GM19043 (cell line): ENCODE measurements around the gene MTMR8.
"Not testable (repeated sequence)": the region's sequence is repeated elsewhere in the genome, so short reads cannot be mapped to it uniquely, and the experiment has no call there.

Experiments
- ATAC-seq: cut with Tn5 transposase; IDR thresholded peaks from one replicate; pipeline ENCODE4 v1.9.1; 2021; ENCODE audit warnings: low read depth; ENCODE audit not compliant: unreplicated experiment

The MTMR8 gene

DNA sequence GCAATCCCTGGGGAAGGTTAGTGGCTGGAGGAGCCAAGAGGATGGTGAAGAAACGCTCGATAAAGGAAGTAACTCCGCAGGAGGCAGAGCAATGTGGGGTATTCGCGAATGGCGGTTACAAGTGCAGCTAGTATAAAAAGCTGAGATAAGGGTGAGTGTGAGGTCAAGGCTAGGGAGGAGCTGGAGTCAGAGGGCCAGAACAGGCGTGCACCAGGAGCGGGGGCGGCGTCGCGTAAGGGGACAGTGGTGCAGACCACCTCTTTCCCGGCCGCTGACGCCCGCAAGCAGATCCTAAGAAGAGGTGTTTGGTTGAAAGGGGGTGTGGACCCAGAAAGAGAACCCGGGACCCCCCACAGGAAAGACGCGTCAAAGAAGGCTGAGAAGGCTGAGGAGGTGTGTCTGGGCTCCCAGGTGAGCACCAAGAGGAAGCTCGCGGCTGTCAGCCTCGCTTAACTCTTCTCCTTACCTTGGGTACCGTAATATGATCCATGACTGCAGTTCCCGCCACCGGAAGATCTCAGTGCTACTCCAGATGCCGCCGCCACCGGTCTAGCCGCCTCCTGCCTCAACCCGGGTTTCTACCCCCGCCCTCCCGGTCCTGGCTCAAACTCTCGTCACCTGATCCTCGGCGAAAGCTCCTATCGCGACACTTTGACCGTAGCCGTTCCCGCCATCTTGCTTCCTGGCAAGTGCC is at the start of gene MTMR8:
TSS of gene MTMR8 (minus strand) at position 579 of the 694 bp plus-strand sequence. CDS start at position 490, 89 bp downstream.
- peak; percentile 98 for ATAC-seq

DNA sequence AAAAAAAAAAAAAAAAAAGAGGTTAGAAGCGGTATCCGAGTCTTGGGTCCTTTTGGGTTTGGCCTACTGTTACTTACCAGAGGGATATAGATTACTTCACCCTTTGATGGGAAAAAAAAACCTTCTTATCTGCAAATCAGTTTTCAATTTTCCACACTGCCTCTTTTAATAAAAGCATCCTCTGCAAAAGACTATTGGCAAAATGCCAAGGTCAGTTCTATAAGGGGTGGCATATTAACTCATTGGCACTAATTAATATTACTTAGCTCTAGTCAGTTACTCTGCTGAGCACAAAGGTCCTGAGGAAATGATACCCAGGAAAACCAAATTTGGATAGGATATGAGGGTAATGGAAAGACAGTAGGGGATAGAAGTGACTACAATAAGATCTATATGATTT is 44.3 kb upstream of the MTMR8 start:
- ATAC-seq: no peak

DNA sequence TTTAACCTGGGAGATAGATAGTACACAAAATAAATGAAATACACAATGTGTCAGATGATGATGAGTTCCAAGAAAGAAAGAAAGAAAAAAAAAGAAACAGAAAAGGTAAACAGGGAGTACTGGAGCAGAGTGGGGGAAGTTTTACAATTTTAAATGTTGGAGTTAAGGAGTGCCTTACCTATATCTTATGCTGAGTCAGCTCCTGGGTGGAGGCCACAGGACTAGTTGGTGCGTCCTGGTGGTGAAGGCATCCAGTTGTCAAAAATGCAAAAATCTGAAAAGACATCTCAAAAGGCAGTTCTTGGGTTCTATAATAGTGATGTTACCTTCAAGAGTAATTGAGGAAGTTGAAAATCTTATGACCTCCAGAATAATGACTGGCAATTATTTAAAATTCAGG is 42.4 kb upstream of the MTMR8 start:
- ATAC-seq: no peak

DNA sequence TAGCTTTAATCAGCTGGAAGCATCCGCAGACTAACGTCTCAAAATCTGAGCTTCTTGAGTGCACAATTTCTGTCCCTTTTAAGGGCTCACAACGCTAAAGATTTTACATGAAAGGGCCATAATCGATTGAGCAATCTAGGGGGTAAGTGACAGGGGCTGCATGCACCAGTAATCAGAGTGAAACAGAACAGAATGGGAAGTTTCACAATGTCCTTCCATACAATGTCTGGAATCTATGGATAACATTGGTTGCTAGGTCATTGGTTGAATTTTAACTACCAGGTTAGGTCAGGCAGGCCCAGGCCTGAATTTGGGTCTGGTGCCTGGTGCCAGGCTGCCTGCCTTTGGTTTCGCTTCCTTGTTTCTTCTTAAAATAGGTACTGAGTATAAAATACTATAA is 42.0 kb upstream of the MTMR8 start:
- ATAC-seq: no peak

DNA sequence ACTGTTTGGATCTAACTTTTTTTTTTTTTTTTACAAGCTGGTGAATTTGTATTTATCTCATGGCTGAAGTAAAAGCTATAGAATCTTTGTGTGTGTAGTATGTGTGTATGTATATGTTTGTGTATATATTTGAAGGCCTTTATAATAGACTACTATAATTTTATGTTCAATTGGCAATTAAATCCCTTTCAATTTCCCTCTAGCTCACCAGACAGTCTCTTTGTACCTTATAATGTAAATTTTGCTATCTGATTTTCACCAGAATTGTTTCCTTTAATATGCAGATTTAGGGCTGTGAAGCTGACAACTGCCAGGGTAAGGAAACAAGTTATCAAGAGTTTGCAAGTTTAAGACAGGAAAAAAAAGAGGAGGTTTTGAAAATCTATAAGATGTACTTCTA is 33.1 kb upstream of the MTMR8 start:
- no peak for ATAC-seq

DNA sequence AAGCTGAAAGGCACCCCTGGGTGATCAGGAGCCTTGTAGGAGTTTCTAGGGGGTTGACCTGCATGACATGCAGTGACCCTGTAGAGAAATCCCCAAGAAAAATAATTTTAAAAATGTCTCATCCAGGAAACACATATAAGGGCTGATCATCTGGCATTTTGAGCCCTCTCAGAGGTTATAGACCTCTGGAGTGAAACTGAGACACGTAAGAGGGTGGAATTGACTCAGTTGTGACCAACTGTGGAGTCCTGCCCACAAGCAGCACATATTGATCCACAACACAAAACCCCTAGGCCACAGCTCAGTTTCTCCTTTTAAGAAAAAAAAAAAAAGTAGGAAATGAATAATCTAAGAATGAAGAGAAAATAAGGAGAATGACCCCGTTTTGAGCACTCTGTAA is 32.5 kb upstream of the MTMR8 start:
- peak; percentile 80 for ATAC-seq

DNA sequence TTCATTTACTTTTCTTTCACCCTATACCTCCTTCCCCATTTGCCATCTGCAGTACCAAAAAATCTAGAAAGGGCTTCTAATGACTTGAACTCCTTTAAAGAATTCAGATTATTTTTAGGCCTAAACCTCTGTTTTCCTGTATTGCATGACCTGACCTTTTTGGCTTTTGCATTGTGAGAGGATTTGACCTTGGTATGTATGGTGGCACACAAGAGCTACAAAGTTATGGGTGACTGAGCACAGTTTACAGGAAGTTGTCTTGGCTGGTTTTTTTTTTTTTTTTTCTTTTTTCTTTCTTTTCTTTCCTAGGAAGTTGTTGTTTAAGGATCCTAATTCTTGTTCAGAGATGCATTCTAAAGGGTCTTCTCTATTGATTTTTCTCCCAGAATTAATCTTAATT is 32.0 kb upstream of the MTMR8 start:
- ATAC-seq: peak; percentile 51

DNA sequence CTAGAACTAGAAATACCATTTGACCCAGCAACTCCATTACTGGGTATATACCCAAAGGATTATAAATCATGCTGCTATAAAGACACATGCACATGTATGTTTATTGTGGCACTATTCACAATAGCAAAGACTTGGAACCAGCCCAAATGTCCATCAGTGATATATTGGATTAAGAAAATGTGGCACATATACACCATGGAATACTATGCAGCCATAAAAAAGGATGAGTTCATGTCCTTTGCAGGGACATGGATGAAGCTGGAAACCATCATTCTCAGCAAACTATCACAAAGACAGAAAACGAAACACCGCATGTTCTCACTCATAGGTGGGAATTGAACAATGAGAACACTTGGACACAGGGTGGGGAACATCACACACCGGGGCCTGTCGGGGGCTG is 14.5 kb upstream of the MTMR8 start:
- not testable (repeated sequence) for ATAC-seq

DNA sequence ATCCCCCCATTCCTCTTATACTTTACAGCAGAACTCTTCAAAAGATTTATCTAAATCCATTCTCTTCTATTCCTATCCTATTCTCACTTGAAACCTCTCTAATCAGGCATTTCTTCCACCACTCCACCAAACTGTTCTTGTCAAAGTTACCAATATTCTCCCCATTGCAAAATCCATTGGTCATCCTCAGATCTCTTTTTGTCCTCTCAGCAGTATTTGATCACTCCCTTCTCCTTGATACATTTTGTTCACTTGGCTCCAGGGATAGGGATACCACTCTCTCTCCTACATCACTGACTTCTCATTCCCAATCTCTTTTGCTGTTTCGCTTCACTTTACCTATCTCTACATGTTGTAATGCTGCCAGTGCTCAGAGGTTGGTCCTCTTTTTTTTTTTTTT is 2.8 kb upstream of the MTMR8 start:
- no peak for ATAC-seq

DNA sequence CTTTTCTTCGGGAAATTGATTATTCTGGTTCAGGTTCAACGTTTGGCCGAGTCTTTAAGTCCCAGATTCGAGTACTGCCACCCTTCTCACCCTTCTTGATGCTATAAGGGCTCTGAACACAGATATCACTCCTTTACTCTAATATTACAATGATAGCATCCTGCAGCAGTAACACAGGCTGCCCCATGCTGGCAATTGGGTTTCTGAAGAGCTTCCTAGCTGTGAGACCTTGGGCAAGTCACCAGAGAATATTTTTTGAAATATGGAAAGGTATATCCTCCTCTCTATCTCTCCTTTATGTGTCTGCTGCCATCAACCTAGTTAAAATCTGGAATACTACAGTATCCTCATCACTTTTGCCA is 297 bp upstream of the MTMR8 start:
- ATAC-seq: peak; percentile 21

DNA sequence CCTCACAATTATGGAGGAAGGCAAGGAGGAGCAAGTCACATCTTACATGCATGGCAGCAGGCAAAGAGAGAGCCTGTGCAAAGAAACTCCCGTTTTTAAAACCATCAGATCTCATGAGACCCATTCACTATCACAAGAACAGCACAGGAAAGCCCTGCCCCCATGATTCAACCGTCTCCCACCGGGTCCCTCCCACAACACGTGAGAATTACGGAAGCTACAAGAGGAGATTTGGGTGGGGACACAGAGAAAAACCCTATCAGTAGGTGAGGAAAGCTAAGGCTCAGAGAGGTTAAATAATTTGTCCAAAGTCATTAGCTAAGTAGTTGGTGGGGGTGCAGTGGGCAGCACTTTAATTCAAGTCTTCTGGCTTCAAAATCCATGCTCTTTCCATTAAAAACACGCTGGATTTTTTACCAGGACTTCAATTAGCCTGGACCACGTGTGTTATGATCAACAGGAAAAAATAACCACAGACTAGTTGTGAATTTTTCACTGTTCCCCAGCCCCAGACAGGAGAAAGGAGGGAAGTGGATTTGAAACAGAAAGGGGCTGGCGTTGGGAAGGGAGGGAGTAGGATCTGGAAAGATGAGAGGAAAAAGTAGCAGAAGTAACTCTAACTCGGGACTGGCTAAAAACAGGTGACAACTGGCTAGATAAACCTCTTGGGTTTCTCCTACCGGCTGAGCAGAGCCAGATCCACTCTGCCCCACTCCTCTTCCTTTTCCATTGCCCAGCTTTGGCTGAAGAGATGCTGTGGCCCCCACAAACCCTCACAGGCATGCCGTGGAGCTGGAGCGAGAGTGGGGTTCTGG is 986 bp downstream of the MTMR8 start:
- ATAC-seq: peak; percentile 11

DNA sequence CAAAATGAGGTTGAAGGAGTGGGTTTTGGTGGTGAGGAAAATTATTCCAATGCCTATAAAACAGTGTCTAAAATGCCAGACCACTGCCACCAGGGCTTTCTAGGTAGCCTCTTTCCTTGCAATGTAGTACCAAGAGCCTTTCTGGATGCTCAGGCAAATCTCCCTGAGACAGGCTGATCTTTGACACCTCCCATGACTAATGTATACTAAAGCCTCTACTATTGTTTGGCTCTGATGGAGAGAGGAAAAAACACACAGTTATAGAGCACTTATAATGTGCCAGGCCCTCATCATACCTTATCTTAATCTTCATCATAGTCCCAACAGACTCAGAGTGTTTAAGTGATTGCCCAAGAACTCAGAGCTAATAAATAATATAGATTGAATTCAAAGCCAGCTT is 5.8 kb downstream of the MTMR8 start:
- no peak for ATAC-seq

DNA sequence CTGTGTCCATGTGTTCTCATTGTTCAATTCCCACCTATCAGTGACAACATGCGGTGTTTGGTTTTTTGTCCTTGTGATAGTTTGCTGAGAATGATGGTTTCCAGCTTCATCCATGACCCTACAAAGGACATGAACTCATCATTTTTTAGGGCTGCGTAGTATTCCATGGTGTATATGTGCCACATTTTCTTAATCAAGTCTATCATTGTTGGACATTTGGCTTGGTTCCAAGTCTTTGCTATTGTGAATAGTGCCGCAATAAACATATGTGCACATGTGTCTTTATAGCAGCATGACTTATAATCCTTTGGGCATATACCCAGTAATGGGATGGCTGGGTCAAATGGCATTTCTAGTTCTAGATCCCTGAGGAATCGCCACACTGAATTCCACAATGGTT is 14.5 kb downstream of the MTMR8 start:
- not testable (repeated sequence) for ATAC-seq

DNA sequence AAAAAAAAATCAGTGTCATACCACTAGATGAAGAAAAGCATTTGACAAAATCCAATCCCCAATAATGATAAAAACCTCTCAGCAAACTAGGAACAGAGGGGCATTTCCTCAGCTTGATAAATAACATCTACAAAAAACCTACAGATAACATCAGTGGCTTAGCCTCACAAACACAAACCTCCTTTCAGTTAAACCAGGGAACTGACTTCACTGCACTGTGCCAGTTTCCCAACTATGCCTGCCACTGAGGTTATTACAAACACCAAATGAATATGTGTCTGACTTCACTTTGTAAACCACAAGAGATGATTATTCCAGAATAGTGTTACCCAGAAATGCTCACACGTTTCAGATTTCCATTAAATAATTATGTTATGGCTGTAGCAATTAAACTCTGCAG is 15.3 kb downstream of the MTMR8 start:
- ATAC-seq: no peak

DNA sequence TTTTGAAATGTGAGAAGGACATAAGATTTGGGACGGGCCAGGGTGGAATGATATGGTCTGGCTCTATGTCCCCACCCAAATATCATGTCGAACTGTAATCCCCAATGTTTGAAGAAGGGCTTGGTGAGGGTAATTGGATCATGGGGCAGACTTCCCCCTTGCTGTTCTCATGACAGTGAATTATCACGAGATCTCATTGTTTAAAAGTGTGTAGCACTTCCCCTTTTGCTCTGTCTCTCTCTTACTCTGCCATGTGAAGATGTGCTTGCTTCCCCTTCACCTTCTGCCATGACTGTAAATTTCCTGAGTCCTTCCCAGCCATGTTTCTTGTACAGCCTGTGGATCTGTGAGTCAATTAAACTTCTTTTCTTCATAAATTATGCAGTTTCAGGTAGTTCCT is 17.5 kb downstream of the MTMR8 start:
- no peak for ATAC-seq

DNA sequence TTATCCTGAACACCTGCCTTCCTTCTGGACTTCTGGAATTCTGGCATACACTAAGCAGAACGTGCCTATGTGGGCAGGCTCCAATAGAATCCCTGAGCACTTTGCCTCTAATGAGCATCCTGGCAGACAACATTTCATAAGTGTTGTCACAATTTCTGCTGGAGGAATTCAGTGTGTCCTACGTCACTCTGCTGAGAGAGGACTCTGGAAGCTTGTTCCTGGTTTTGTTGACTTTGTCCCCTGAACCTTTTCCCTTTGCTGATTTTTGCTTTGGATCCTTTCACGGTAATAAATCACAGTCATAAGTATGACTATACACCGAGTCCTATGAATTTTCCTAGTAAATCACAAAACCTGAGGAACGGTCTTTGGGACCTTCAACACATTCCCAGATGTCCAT is 43.2 kb downstream of the MTMR8 start:
- no peak for ATAC-seq

DNA sequence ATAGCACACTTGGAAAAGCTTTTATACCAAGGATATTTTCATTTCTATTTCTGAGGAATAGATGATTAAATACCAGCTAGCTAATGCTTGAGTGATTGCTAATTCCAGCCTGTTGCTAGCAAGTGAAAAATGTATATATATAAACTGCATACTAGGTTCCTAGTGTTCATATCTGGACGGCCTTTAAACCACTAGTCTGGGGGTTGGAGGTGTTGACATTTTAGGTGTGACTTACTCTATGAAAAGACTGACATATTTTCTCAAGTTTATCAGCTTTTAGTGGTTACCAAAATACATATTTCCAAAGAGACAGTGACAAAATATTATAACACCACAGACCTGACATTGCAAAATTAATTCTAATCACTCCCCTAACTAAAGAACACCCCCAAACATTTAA is 44.7 kb downstream of the MTMR8 start:
- ATAC-seq: no peak

DNA sequence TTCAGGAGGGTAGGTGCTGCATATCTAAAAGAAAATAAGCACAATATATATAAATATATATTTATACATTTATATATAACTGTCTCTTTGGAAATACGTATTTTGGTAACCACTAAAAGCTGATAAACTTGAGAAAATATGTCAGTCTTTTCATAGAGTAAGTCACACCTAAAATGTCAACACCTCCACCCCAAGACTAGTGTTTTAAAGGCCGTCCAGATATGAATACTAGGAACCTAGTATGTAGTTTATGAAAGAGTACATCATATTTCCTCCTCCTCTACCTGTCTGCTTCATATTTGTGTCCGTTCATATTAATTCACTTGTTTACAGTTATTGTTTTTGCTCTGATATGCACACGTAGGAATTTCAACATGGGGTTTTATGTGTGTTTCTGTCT is 45.2 kb downstream of the MTMR8 start:
- ATAC-seq: no peak

DNA sequence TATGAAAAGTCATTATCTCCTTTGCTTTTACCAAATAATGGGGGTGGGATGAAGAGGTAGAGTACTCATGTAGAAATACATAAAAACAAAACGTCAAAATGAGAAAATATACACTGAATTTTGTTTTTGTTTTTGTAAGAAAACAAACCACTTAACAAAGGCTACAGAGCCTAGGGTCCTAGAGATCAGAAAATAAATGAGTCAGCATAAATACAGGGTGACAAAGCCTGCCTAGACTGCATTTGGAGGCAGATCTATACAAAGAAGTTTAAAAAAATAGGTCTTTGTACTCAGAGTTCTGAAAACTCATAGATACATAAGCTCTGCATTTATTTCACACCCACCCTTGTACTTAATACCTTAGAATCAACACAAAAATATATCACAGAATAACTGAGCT is 52.4 kb downstream of the MTMR8 start:
- no peak for ATAC-seq

DNA sequence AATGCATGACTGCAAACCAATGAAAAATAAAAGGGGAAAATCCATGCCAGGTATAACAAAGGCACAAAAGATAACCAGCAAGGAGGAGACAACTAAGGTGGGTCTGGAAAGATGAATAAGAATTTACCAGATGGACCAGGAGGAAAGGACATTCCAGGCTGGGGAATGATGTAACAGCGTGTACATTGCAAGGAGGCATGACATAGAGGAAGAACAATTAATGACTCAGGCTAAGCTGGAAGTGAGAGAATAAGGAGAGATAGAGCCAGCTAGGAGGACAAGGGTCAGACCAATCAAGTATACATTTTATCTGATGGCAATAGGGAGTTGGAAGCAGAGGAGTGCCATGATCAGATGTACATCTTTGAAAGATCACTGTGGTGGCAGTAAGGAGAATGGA is 57.0 kb downstream of the MTMR8 start:
- ATAC-seq: no peak

DNA sequence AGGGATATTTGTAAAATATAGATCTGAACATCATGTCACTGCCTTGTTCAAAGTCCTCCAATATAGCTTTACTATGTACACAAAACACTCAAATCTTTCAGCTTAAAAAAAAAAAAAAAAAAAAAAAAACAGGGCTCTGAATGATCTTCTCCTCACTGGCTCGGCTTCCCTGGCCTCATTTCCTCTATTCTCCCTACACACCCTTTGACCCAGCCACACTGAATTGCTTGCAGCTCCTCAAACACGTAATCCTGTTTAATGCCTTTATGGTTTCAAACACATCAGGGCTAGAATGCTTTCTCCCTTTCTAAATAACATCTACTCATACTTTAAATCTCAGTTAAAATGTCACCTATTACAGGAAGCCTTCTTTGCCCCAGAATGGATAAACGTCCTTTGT is 60.8 kb downstream of the MTMR8 start:
- ATAC-seq: no peak

DNA sequence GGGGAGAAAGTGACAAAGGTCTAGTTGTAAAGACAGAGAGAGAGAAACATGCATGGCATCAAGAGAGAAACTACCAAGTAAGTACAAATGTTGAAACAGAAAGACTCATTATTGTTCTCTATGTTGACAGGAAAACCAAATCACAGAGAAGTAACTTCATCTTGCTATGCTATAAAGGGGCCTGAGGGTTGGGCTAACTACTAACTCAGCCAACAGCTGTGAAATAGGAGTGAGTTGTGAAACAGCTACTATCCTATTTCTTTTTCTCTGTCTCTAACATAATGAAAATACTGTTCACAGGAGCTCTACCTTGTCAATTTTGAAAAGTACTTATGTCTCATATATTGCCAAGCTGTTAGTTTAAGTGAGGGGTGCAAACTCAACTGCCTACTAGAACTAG is 65.0 kb downstream of the MTMR8 start:
- no peak for ATAC-seq
